Stimulated activated CD8-positive, alpha-beta memory T cell treated with anti-CD3 and anti-CD28 coated beads, Interleukin-2, amount 100 ng/mL, for 48 hours (primary cell): ENCODE results near the gene PGAP6.
"Not testable (repeated sequence)": the region's sequence is repeated elsewhere in the genome, so short reads cannot be mapped to it uniquely, and the experiment has no call there.

Experiments used
- DNase-seq, 2 donors: peaks; one replicate each; pipeline ENCODE4 v3.0.0-alpha.2; 2020; ENCODE audit warnings: low read depth in 2 of 2

PGAP6 gene

GRCh38 chr16:401468-402348, 19.9 kb upstream of the PGAP6 start, which contains the start of gene DECR2:
TSS of gene DECR2 (plus strand) at chr16:401885. CDS start at chr16:401964, 79 bp downstream.
- peak; percentile 99 to 100 for DNase-seq

- no peak for DNase-seq
These were observed 18.3 kb upstream of the PGAP6 start for GRCh38 chr16:400061-400591.

GRCh38 chr16:399340-400019, 17.7 kb upstream of the PGAP6 start:
- DNase-seq, result no peak

GRCh38 chr16:398561-399339, 17.0 kb upstream of the PGAP6 start:
- no peak for DNase-seq

- no peak for DNase-seq
These were observed 16.1 kb upstream of the PGAP6 start for GRCh38 chr16:397736-398332.

- DNase-seq, result peak in 1 of 2 donors; percentile 25
These were observed 15.4 kb upstream of the PGAP6 start, which contains the start of gene NME4 for GRCh38 chr16:397135-397661. TSS of gene NME4 (plus strand) at chr16:397199. CDS start at chr16:397223, 24 bp downstream.

- DNase-seq, result no peak
These were observed 14.8 kb upstream of the PGAP6 start for GRCh38 chr16:396605-397004.

- DNase-seq, result no peak
These were observed 14.4 kb upstream of the PGAP6 start for GRCh38 chr16:396199-396598.

- no peak for DNase-seq
These were observed 10.8 kb upstream of the PGAP6 start for GRCh38 chr16:392450-393030.

GRCh38 chr16:391885-392335, 10.1 kb upstream of the PGAP6 start:
- peak; percentile 85 for DNase-seq

- DNase-seq, result no peak
These were observed 7.6 kb upstream of the PGAP6 start for GRCh38 chr16:389352-389751.

- not testable (repeated sequence) for DNase-seq
These were observed 6.2 kb upstream of the PGAP6 start for GRCh38 chr16:387761-388666.

- no peak for DNase-seq
These were observed 4.9 kb upstream of the PGAP6 start for GRCh38 chr16:386641-387156.

- peak in 1 of 2 donors; percentile 37 for DNase-seq
These were observed 1.7 kb upstream of the PGAP6 start for GRCh38 chr16:383326-384051.

GRCh38 chr16:381012-381788, 578 bp downstream of the PGAP6 start:
- DNase-seq, result no peak

GRCh38 chr16:380762-381011, 1.1 kb downstream of the PGAP6 start:
- DNase-seq, result no peak

GRCh38 chr16:379961-380761, 1.6 kb downstream of the PGAP6 start:
- DNase-seq, result no peak
